ENCODE results near the gene IFITM1.
"Not testable (repeated sequence)": the region's sequence is repeated elsewhere in the genome, so short reads cannot be mapped to it uniquely, and the experiment has no call there.

The IFITM1 gene

DNA sequence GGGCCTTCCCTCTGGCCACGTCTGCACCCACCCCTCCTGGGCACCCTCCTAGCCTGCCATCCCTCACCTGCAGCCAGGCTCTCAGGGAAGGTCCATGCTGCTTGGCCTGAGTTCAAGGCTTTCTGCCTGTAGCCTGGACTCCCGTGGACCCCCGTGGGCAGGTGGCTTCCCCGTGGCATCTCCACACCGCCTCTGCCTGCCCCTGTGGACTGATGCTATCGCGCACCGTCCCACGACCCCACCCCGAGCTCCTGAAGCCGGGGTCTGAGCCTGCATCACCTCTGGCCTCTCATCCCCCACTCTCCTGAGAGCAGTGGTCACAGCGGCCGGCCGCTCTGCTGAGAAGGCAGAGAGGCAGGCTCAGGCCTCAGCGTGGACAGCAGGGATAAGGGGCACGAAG lies 19.1 kb upstream of the IFITM1 start:
- DNase-seq: no peak

DNA sequence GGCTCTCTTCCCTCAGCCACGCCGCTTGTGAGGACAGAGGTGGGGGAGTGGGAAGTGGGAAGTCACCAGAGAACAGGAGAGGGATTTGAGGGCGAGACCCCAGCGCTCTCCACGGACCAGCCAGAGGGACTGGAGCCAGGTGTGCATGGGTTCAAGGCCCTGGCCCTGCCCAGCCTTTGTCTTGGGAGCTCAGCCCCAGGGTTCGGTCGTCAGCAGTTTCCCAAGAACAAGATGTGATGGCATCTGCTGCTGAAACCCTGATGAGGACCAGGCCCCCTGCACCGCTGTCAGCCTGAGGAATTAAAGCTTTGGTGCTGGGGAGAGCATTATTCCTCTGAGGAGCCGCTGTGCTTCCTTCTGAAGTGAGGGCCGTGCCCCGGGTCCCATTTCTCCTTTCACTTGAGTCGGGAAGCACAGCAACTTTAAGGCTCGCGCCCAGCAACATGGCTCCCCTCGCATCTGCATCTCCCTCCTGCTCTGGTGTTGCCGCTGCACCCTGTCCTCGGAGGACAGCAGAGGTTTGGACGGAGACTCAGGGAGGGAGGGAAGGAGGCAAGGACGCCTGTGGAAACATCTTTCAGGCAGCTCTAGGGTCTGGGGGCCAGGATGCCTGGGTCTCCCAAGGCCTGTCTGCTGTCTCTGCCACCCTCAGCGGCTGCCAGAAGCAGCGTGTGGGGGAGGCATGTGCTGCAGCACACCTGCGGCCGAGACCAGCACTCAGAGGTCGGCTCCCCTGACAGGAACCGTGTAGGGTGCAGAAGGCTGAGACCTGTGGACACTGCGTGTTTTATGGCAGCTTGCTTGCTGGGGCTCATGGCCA lies 18.3 kb upstream of the IFITM1 start:
- no peak for DNase-seq

GRCh38 chr11:296171-297050 lies 17.4 kb upstream of the IFITM1 start:
- no peak for DNase-seq

DNA sequence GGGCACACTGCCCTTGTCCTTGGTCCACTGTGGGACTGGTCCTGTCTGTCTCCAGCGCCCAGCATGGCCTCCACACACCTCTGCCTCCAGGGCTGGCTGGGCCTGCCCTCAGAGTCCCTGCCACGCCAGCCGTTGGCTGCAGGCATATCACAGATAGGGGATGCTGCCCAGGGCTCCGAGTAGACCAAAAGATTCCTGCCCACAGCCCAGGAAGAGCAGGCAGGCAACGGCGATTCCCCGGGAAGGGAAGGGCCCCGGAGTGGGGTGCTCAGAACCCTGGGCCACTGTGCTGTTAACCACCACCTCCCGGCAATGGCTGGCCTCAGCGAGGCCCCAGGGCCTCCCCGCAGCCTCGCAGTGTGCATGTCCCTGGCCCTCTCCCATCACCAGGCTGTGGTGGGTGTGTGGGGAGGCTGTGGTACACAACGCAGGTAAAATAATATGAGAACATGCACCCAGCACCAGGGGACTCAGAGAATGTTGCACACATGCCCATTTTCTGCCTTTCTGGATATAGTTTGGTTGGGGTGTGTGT lies 16.7 kb upstream of the IFITM1 start:
- no peak for DNase-seq

GRCh38 chr11:297586-298405 lies 16.0 kb upstream of the IFITM1 start:
- no peak for DNase-seq

- no peak for DNase-seq
Observed at GRCh38 chr11:298406-299065, 15.3 kb upstream of the IFITM1 start.

GRCh38 chr11:299081-299891 lies 14.6 kb upstream of the IFITM1 start, which contains the start of gene IFITM5:
TSS of gene IFITM5 (minus strand) at chr11:299526. CDS start at chr11:299490, 36 bp downstream.
- DNase-seq: no peak

DNA sequence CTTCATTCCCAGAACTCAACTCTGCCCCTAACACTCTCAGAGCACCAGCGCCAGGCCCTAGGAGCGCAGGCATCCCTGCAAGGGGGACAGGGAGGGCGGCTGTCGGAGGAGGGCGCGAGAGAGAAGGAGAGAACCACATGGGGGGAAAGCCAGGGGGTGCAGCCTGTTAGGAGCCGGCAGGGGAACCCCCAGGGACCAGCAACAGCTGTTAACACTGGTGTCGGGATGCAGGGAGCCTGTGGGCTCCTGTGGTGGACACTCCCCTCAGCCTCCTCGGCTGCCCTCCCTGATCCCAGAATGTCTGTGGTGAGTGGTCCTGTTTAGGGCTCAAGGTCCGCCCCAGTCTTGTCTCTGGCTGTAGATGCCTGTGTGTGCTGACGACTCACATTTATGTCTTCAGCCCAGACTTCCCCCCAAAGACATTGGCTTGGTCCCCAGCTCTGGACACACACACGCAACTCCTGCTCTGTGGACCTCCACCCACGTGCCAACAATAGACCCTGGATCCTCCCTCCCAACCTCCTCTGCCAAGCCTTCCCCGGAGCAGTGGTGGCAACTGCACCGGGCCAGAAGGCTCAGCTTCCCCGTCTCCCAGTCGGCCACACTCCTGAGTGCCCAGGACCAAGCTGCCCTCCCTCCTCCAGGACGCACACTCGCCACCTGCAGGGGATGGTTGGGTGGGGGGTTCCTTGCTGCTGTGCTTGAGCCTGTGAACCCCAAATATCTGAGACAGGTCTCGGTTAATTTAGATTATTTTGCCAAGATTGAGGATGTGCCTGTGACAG lies 13.7 kb upstream of the IFITM1 start:
- no peak for DNase-seq

DNA sequence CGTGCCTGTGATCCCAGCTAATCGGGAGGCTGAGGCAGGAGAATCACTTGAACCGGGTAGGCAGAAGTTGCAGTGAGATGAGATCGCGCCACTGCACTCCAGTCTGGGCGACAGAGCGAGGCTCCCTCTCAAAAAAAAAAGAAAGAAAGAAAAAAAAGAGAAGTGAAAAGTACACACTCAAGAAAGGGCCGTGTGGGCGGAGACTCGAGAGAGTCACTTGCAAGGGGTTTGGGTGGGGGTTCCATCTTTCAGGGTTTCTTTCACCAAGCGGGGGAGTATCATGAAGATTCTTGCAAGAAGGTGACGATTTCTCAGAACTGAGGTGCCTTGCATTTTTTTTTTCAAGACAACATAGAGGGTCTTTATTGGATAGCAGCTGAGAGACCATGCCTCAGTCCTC lies 10.5 kb upstream of the IFITM1 start:
- DNase-seq: no peak

- DNase-seq: no peak
Observed at GRCh38 chr11:304061-304506, 9.8 kb upstream of the IFITM1 start.

DNA sequence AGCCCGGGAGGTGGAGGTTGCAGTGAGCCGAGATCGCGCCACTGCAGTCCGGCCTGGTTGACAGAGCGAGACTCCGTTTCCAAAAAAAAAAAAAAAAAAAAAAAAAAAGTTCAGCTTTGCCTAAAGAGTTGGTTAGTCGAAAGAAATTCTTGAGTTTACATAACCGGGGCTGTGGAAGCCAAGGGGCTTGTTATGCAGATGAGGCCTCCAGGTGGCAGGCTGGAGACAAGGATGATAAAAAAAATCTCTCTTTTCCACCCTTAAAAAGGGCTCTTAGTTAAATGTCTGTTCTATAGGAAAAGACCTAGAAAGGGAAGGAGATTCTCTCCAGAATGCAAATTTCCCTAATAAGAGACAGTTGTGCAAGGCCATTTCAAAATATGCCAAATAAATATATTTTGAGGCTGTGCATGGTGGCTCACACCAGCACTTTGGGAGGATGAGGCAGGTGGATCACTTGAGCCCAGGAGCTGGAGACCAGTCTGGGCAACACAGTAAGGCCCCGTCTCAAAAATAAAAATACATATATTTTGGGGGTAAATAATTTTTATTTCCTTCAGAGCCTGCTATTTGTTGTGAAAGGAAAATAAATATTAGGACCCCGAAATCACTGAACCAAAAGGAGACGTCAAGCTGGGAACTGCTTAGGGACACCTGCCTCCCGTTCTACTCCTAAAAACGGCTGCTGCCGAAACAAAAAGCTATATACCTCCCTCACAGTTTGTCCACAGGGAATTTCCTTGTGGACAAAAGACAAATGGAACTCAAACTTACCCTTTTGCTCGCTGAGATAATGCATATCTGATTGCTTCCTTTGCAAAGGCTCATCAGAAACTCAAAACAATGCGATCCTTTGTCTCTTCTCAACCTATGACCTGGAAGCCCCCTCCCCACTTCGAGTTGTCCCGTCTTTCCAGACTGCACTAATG lies 8.7 kb upstream of the IFITM1 start:
- DNase-seq: peak; percentile 9

- no peak for DNase-seq
Observed at GRCh38 chr11:305844-306211, 8.0 kb upstream of the IFITM1 start.

DNA sequence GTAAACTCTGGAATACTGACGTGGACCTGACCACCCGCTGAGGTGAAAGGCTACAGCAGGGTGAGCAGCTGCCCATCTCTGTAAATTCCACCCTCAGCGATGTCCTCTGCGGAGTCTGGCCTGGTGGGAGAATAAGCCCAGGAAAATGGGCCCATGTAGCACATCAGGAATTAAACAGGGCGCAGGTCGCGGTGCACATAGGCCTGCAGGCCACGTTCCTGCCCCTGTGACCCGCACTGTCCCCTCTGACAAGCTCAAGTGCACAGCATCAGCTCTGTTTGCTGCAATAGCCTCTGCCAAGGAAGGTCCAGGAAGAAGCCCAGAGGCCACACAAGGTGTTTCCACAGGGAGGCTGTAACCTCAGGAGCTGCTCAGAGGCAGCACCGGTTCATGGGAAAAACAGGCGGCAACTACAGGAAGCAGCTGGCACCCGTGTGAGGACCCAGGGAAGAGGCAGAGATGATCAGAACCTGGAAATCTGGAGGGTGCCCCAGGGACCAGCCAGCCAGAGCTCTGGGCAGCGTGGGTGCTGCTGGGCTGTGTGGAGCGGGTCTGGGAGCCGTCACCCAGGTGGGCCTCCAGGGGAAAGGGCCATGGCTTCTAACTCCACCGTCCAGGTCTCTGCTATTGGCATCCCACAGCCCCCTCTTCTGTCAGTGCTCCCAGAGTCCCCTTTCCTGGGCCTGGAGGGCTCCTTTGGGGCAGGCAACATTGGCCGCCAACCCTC lies 7.0 kb upstream of the IFITM1 start:
- DNase-seq: no peak

DNA sequence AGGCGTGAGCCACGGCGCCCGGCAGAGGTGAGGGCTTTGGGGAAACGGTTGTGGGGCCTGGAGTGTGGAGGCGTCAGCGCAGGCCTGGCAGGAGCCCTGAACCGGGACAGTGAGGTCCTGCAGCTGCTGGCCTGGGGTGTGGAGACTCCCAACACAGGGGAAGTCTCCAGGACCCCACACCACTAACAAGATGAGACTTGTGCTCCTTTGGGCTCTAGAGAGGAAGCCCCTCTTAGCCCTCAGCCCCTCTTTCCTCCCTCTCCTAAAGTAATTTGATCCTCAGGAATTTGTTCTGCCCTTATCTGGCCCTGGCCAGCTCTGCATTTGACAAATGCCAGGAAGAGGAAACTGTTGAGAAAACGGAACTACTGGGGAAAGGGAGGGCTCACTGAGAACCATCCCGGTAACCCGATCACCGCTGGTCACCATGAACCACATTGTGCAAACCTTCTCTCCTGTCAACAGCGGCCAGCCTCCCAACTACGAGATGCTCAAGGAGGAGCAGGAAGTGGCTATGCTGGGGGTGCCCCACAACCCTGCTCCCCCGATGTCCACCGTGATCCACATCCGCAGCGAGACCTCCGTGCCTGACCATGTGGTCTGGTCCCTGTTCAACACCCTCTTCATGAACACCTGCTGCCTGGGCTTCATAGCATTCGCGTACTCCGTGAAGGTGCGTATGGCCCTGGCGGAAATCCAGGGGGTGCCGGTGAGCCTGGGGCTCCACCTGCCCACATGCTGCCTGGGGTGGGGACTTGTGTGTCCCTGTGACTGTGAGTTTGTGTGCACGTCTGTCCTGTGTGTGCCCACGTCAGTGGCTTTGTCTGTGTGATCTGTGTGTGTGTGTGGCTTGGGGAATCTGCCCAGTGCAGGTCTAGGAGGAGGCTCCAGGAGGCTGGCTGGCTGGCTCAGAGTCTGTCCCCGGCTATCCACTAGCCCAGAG lies 5.8 kb upstream of the IFITM1 start, which contains the start of gene IFITM2:
TSS of gene IFITM2 (plus strand) at position 51 of the 943 bp plus-strand sequence. CDS start at position 428, 377 bp downstream.
- not testable (repeated sequence) for DNase-seq

- not testable (repeated sequence) for DNase-seq
Observed at GRCh38 chr11:308740-309665, 4.8 kb upstream of the IFITM1 start.

DNA sequence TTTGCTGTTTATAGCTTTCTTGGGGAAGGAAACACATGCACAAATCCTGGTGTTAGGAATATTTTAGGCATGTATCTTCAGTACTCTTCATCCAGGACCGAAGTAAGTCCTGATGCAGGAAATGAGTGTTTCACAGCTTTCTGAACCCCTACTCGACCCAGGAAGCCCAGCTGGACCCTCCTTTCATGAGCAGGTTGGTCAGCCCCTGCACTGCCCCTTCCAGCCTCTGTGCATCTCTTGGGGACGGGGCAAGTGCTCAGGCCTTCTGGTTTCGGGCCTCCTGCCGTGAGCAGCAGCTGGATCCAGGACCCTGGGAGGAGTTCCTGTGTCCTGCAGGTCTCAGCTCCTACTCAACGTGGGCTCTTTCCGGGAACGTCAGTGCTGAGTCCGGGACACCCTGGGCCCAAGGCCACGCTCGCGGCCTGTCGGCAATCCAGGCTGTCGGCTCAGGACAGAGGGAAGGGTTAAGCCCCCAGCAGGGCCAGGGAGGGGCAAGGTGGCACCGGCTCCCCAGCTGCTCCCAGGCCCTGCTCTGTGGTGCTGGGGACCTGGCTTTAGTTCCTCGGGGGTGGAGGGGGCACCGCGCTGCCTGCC lies 3.8 kb upstream of the IFITM1 start:
- DNase-seq: not testable (repeated sequence)

Data from NCI-H2171 (cell line).